Subcutaneous abdominal adipose tissue (tissue), 5 donors: ENCODE measurements around the gene NPC1L1.

Experiments
- H3K27ac ChIP-seq: one replicate; pipeline ENCODE4 v1.7.0; 2013; ENCODE audit warnings: low read depth, mild to moderate bottlenecking, inconsistent platforms, low read length, moderate library complexity
- H3K27me3 ChIP-seq, 5 donors: one replicate each; pipeline ENCODE4 v1.7.0; 2013; ENCODE audit warnings: low read length in 5 of 5, inconsistent platforms in 1 of 5; ENCODE audit not compliant: control insufficient read depth in 5 of 5, insufficient read depth in 4 of 5
- H3K36me3 ChIP-seq, 5 donors: one replicate each; pipeline ENCODE4 v1.7.0; 2013; ENCODE audit warnings: low read length in 5 of 5; ENCODE audit not compliant: control insufficient read depth in 5 of 5, insufficient read depth in 5 of 5
- H3K4me1 ChIP-seq, 5 donors: one replicate each; pipeline ENCODE4 v1.7.0; 2013; ENCODE audit warnings: low read length in 5 of 5, mild to moderate bottlenecking in 3 of 5, moderate library complexity in 1 of 5; ENCODE audit not compliant: control insufficient read depth in 5 of 5, insufficient read depth in 5 of 5
- H3K4me3 ChIP-seq, 5 donors: one replicate each; pipeline ENCODE4 v1.7.0; 2013; ENCODE audit warnings: low read length in 5 of 5, low read depth in 1 of 5
- H3K9ac ChIP-seq, 5 donors: one replicate each; pipeline ENCODE4 v1.7.0; 2013; ENCODE audit warnings: low read length in 5 of 5, mild to moderate bottlenecking in 4 of 5, moderate library complexity in 3 of 5
- H3K9me3 ChIP-seq, 5 donors: one replicate each; pipeline ENCODE4 v1.7.0; 2013; ENCODE audit warnings: low read length in 5 of 5; ENCODE audit not compliant: control insufficient read depth in 5 of 5
- donor health status: healthy.
- donor health status: healthy.
- donor health status: healthy.
- donor health status: healthy.
- donor health status: healthy.

The NPC1L1 gene

GRCh38 chr7:44463169-44463808 lies 77.8 kb downstream of the NPC1L1 start:
- H3K36me3 ChIP-seq, result peaks cover 0 to 24% (median 14%) of the 10 kb centered on the region in 5 donors
- H3K4me3 ChIP-seq, result no peak overlapping the region
- no peaks in the 10 kb centered on the region for H3K9me3 ChIP-seq
- H3K27me3 ChIP-seq, result no peaks in the 10 kb centered on the region
- H3K4me1 ChIP-seq, result peaks cover 0 to 27% (median 25%) of the 10 kb centered on the region in 5 donors
- H3K27ac ChIP-seq, result no peak overlapping the region
- no peak overlapping the region for H3K9ac ChIP-seq
